Epidermal melanocyte (primary cell): ENCODE measurements around the gene UTS2B.
A peak's percentile ranks its signal among the peaks of the same experiment; 100 is the strongest.

Experiments
- DNase-seq: peaks from one replicate; pipeline ENCODE4 v3.0.0; 2011; ENCODE audit warnings: low spot score; ENCODE audit not compliant: insufficient read length

UTS2B gene

GRCh38 chr3:191244242-191244867 is 86.0 kb downstream of the UTS2B start:
- DNase-seq = no peak

GRCh38 chr3:191240486-191240885 is 89.8 kb downstream of the UTS2B start:
- no peak for DNase-seq

- DNase-seq = no peak
Measured at GRCh38 chr3:191239407-191240031, 90.8 kb downstream of the UTS2B start.

- no peak for DNase-seq
Measured at GRCh38 chr3:191238321-191238817, 92.0 kb downstream of the UTS2B start.

- DNase-seq = no peak
Measured at GRCh38 chr3:191237047-191237882, 93.1 kb downstream of the UTS2B start.

- DNase-seq = no peak
Measured at GRCh38 chr3:191236646-191237045, 93.7 kb downstream of the UTS2B start.

- DNase-seq = peak; percentile 15
Measured at GRCh38 chr3:191235331-191236314, 94.7 kb downstream of the UTS2B start.

GRCh38 chr3:191234216-191234615 is 96.1 kb downstream of the UTS2B start:
- no peak for DNase-seq

- no peak for DNase-seq
Measured at GRCh38 chr3:191227541-191227940, 102.8 kb downstream of the UTS2B start.

GRCh38 chr3:191221638-191222037 is 108.7 kb downstream of the UTS2B start:
- DNase-seq = no peak

GRCh38 chr3:191220908-191221307 is 109.4 kb downstream of the UTS2B start:
- DNase-seq = no peak

- no peak for DNase-seq
Measured at GRCh38 chr3:191217301-191217700, 113.0 kb downstream of the UTS2B start.
